GM12873 (cell line): ENCODE results near the gene ITGB5.

ENCODE experiments used
- CTCF ChIP-seq: IDR thresholded peaks from 2 replicates; pipeline ENCODE4 v1.5.1; 2012; ENCODE audit warnings: low read depth, mild to moderate bottlenecking, moderate library complexity, low read length, control low read depth; ENCODE audit not compliant: insufficient read depth; ENCODE audit errors: missing control alignments

Gene ITGB5

GRCh38 chr3:124781476-124782376, 105.4 kb downstream of the ITGB5 start:
- no peak for TF ChIP-seq CTCF

GRCh38 chr3:124780761-124781475, 106.2 kb downstream of the ITGB5 start:
- no peak for TF ChIP-seq CTCF

- TF ChIP-seq CTCF = no peak
Observed at GRCh38 chr3:124780356-124780755, 106.8 kb downstream of the ITGB5 start.

- no peak for TF ChIP-seq CTCF
Observed at GRCh38 chr3:124779751-124780191, 107.4 kb downstream of the ITGB5 start.

GRCh38 chr3:124779116-124779515, 108.0 kb downstream of the ITGB5 start:
- no peak for TF ChIP-seq CTCF

GRCh38 chr3:124777762-124778470, 109.2 kb downstream of the ITGB5 start:
- TF ChIP-seq CTCF = no peak

- no peak for TF ChIP-seq CTCF
Observed at GRCh38 chr3:124776856-124777255, 110.3 kb downstream of the ITGB5 start.
